SK-N-MC (cell line): ENCODE data around the gene PLA2G4E.

Experiments
- EZH2 ChIP-seq: fragments of 200-600 bp; sonication (generic); IDR thresholded peaks from one replicate; pipeline ENCODE4 v1.6.1; 2017; ENCODE audit warnings: antibody characterized with exemption
- FOXP2 ChIP-seq: optimal IDR thresholded peaks from 2 replicates; pipeline ENCODE3; 2011; ENCODE audit warnings: mild to moderate bottlenecking, moderate library complexity; ENCODE audit not compliant: insufficient read depth; ENCODE audit errors: extremely low read length, control extremely low read depth
- POLR2AphosphoS5 ChIP-seq: IDR thresholded peaks from 2 replicates; pipeline ENCODE4 v1.6.1; 2012; ENCODE audit warnings: mild to moderate bottlenecking, low read depth, low read length, borderline replicate concordance

DNA sequence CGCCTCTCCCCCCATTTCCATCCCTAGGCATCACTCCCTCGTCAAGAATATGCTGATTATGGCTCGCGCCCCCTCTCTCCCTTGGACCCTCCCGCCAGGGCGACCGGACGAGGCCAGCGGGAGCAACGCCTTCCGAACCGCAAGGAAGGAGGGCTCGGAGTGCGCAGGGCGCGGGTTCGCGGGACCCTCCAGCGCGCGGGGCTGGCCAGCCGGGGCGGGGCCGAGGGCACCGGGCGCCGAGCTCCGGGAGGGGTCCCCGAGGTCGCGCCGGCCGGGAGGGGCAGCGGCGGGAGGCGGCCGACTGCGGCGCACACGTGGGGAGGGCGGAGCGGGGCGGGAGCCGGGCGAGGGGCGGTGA, 49.0 kb downstream of the PLA2G4E start:
- TF ChIP-seq POLR2AphosphoS5 (no peak), EZH2 (no peak), FOXP2 (no peak)
